Neuronal stem cell (in vitro differentiated cells): Measurements from ENCODE around the gene AKTIP. TPM values are rescaled to one million over a fixed set of nuclear protein-coding genes. Genes with fewer than 3 reads are reported as not detected.

Source experiments
- small RNA-seq: library from polyadenylated mRNA; stranded (forward); fragments of <200 nt; extraction: miRNeasy Mini kit (QIAGEN cat#:217004); gene quantifications from one replicate; pipeline ENCODE3, GENCODE V24; 2013; ENCODE audit not compliant: insufficient read depth

Gene AKTIP

Small RNA genes within 50 kb of the gene (small RNA-seq; reads per million reads assigned to genes)
- gene RNU6-1153P, result not detected
